HepG2 (cell line): Measurements from ENCODE around the gene SCYGR2.

ENCODE experiments used
- CTCF ChIP-seq: sonication (generic); formaldehyde crosslinking; IDR thresholded peaks from 2 replicates; pipeline ENCODE4 v1.5.0; 2020; ENCODE audit warnings: mild to moderate bottlenecking, missing genetic modification reagents, moderate library complexity
- GTF2F1 ChIP-seq: fragments of 150-350 bp; IDR thresholded peaks from 2 replicates; pipeline ENCODE4 v1.6.1; 2014; ENCODE audit warnings: low read length
- MLX ChIP-seq: IDR thresholded peaks from 2 replicates; pipeline ENCODE4 v1.6.1; 2016
- SIN3A ChIP-seq: IDR thresholded peaks from 2 replicates; pipeline ENCODE4 v1.6.1; 2011; ENCODE audit warnings: low read depth, mild to moderate bottlenecking, control low read depth, low read length, borderline replicate concordance
- ZNF75D ChIP-seq: sonication (generic); formaldehyde crosslinking; IDR thresholded peaks from 2 replicates; pipeline ENCODE4 v1.8.1; 2023; ENCODE audit warnings: missing genetic modification reagents, mild to moderate bottlenecking, borderline replicate concordance

- TF ChIP-seq MLX (no peak), CTCF (no peak), ZNF75D (CRISPR knock-in tag) (no peak), GTF2F1 (no peak), SIN3A (no peak)
These were observed 16.5 kb downstream of the SCYGR2 start for GRCh38 chr2:227615181-227615580.
